Measurements from ENCODE around the gene ECEL1.
A peak's percentile ranks its signal among the peaks of the same experiment; 100 is the strongest.

ECEL1 gene

GRCh38 chr2:232485757-232486557 lies 1.7 kb downstream of the ECEL1 start:
- peaks cover 0 to 80% (median 51%) of the 10 kb centered on the region in 11 experiments; a peak in 18 of 22 replicates for H4K20me1 ChIP-seq
- peak overlapping the region in 6 of 10 experiments; percentile 8 to 71 (median 27); a peak in 6 of 20 replicates for H3K4me3 ChIP-seq
- H3K9ac ChIP-seq = no peak overlapping the region
- peaks cover 62 to 90% (median 74%) of the 10 kb centered on the region in 11 experiments for H3K27me3 ChIP-seq
- peak overlapping the region; percentile 11 to 55 (median 40); a peak in 19 of 22 replicates for H3K4me2 ChIP-seq
- H3K36me3 ChIP-seq = no peaks in the 10 kb centered on the region
- H3K9me3 ChIP-seq (replicated peaks in 1 of 11) = peaks cover 0 to 13% (median 8%) of the 10 kb centered on the region in 11 experiments; a peak in 11 of 22 replicates
- no peak overlapping the region for H3K27ac ChIP-seq
- H3K4me1 ChIP-seq = peaks cover 6 to 26% (median 20%) of the 10 kb centered on the region in 10 experiments; a peak in 15 of 20 replicates
- no peak for TF ChIP-seq Cebpa-rat (IDR thresholded peaks at IDR 0.05)

DNA sequence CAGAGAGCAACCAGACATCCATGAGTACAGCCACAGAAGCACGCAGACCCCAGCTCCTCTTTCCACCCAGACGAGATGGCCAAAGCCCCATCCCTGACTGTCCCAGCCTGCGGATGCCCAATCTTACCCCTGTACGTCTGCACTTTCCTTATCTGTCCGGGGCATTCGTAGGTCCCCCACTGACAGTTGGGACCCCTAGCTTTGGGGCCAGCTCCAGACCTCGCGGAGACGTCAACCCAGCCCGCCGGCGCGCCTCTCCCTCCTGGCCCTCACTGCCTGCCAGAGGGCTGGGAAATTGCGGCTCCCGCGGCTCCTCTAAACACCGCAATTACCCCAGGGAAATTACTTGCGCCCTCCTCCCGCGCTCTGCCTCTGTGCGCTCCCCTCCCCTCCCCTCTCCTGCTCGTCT lies 2.3 kb downstream of the ECEL1 start:
- Histone ChIP-seq H3K9ac (no peak overlapping the region), H4K20me1 (peaks cover 0 to 84% (median 49%) of the 10 kb centered on the region in 11 experiments; a peak in 18 of 22 replicates), H3K27ac (no peak overlapping the region), H3K9me3 (replicated peaks in 1 of 11) (peaks cover 0 to 13% (median 8%) of the 10 kb centered on the region in 11 experiments; a peak in 11 of 22 replicates), H3K4me1 (peaks cover 6 to 26% (median 20%) of the 10 kb centered on the region in 10 experiments; a peak in 15 of 20 replicates), H3K27me3 (peaks cover 62 to 84% (median 74%) of the 10 kb centered on the region in 11 experiments), H3K4me3 (peak overlapping the region in 5 of 10 experiments; percentile 13 to 71 (median 32); a peak in 6 of 20 replicates), H3K4me2 (peak overlapping the region; percentile 11 to 55 (median 40); a peak in 19 of 22 replicates), H3K36me3 (no peaks in the 10 kb centered on the region)
- TF ChIP-seq Cebpa-rat (IDR thresholded peaks at IDR 0.05) = no peak

DNA sequence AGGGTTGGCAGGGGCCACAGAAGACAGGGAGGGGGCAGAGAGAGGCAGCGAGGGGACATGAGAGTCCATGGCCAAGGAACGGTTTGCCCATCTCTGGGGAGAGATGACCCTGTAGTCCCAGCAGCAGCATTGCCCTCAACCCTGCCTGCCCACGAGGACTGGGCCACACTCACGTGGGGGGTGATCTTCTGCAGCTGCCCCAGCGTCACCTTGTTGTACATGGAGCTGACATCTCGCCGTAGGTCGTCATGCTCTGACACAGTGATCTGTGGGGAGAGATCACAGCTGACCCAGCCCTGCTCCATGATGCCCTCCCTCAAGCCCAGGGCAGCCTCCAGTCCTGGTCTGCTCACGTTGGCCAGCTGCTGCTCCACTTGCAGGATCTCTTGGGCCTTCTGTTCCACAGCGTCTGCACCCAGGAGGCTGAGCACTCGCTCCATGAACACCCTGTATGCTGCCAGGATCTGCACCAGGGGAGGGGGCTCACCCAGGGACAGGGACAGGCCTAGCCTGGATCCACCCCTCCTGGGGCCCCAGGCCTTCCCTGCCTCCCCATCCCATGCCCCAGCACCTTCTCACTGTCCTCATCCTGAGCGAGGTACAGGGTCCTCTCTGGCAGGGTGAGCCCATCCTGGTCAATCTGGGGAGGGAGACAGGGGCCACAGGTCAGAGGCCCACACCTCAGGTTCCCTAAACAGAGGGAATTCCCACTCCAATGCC lies 2.8 kb downstream of the ECEL1 start:
- Histone ChIP-seq H3K4me2 (peak overlapping the region in 2 of 11 experiments; percentile 24 to 43; a peak in 2 of 22 replicates), H3K27me3 (peaks cover 62 to 78% (median 69%) of the 10 kb centered on the region in 11 experiments), H3K27ac (no peak overlapping the region)

DNA sequence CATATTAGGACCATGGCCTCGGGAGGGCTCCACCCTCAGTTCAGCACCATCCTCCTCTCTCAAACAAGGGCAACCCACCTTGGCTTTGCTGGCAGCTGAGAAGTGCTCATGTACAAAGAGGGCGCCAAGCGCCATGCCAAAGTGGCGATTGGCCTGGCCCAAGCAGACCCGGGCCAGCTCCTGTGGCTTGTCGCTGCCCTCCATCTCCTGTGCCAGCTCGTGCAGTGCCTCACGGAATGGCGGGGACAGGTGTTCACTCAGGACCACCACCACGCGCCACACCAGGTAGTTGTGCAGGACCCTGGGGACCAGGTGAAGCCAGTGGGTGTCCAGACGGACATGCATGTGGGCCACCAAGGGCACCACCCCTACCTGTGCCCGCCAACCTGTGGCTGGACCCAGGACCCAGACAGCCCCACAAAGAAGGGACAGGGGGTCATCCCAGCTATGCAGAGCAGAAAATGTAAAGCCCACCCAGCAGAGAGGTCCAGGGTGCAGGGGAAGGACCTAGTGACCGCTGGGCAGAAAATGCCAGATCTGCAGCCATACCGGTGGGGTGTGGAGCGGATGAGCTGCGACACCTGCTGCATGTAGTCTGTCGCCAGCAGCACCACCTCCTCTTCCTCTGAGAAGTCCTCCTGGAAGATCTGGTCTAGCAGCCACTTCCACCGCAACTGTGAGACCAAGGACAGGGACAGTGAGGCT lies 3.6 kb downstream of the ECEL1 start:
- Histone ChIP-seq H3K9me3 (replicated peaks in 1 of 11) (peaks cover 0 to 13% (median 8%) of the 10 kb centered on the region in 11 experiments; a peak in 11 of 22 replicates), H3K4me2 (no peak overlapping the region), H3K27me3 (peaks cover 54 to 71% (median 62%) of the 10 kb centered on the region in 11 experiments), H3K36me3 (no peaks in the 10 kb centered on the region), H3K4me3 (no peak overlapping the region), H3K9ac (no peak overlapping the region), H3K4me1 (peaks cover 6 to 26% (median 20%) of the 10 kb centered on the region in 10 experiments; a peak in 15 of 20 replicates), H3K27ac (no peak overlapping the region), H4K20me1 (peaks cover 0 to 84% (median 46%) of the 10 kb centered on the region in 11 experiments; a peak in 18 of 22 replicates)
- no peak for TF ChIP-seq Cebpa-rat (IDR thresholded peaks at IDR 0.05)

More for the DNA sequence above, 2.8 kb downstream of the ECEL1 start:
- Histone ChIP-seq H3K4me3 (no peak overlapping the region; a peak in 1 of 20 replicates), H3K9ac (no peak overlapping the region), H3K9me3 (replicated peaks in 1 of 11) (peaks cover 0 to 13% (median 8%) of the 10 kb centered on the region in 11 experiments; a peak in 11 of 22 replicates), H3K4me1 (peaks cover 6 to 26% (median 20%) of the 10 kb centered on the region in 10 experiments; a peak in 15 of 20 replicates), H4K20me1 (peaks cover 0 to 84% (median 46%) of the 10 kb centered on the region in 11 experiments; a peak in 18 of 22 replicates), H3K36me3 (no peaks in the 10 kb centered on the region)
- no peak for TF ChIP-seq Cebpa-rat (IDR thresholded peaks at IDR 0.05)

DNA sequence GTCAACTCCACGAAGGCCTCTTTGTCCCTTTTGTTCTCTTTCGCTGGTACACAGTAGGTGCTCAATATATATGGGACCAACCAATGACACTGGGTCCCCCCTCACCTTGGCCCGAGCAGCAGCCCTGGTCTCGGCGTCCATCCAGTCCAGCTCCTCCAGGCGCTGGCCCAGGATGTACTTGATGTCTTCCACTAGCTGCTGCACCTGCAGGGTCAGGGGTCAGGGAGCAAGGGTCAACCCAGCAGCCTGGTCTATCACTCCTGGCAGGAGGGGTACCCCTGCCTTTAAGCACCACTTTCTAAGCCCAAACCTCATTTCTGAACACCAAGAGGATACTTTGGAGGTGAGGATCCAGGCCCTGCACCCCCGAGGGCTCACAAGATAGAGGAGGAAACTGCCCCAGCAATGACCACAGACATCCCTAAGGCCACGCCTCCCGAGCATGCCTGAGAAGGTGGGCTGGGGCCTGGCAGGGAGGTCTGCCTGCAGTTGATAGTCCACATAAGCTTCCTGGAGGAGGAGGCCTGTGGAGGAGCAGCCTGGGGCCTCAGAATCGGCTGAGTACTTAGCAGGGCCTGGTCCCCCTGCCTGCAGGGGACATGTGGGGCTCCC lies 4.2 kb downstream of the ECEL1 start:
- peaks cover 6 to 26% (median 20%) of the 10 kb centered on the region in 10 experiments; a peak in 15 of 20 replicates for H3K4me1 ChIP-seq
- peaks cover 48 to 64% (median 55%) of the 10 kb centered on the region in 11 experiments for H3K27me3 ChIP-seq

DNA sequence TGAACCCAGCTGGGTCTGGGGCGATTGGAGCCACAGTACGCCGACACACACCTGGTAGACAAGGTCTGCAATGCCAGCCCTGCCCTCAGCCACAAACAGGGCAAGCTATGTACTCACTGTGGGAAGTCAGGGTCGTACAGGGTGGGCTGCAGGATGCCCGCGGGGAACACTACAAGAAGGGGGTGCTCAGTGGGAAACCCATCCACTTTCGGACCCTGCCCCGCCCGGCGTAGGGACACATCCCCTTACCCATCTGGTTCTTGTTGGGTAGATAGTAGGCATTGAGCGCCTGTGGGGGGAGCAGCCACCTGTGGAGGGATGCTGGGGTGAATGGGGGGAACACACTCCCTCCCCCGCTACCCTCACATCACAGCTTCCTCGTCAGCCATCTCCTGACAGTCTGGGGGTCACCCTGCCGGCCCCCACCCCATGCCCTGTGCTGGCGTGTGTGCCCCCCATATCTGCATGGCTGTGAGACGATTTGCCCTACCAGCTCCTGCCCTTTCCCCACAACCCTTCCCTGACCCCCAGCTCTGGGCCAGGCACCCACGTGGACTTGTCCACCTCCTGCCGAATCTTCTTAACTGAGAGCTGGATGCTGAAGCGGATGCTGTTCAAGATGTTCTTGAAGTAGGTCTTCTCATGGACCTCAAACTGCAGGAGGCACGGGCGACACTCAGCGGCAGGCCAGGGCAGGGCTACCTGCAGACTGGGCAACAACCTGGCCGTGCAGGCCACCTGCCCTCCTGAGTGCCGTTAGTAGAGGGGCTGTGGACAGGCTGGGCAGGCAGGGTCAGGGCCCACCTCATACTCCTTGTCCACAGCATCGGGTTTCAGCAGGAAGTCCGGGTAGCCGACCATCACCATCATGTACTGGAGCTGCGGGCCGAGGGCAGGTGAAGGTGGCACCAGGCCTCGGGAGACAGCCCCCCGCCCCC lies 5.1 kb downstream of the ECEL1 start:
- Histone ChIP-seq H4K20me1 (peaks cover 0 to 69% (median 31%) of the 10 kb centered on the region in 11 experiments; a peak in 16 of 22 replicates), H3K9ac (no peak overlapping the region), H3K4me3 (no peak overlapping the region), H3K27me3 (peaks cover 39 to 56% (median 47%) of the 10 kb centered on the region in 11 experiments), H3K27ac (no peak overlapping the region), H3K36me3 (no peaks in the 10 kb centered on the region), H3K4me2 (no peak overlapping the region), H3K9me3 (replicated peaks in 1 of 11) (peaks cover 0 to 13% (median 8%) of the 10 kb centered on the region in 11 experiments; a peak in 11 of 22 replicates), H3K4me1 (peaks cover 6 to 23% (median 18%) of the 10 kb centered on the region in 10 experiments; a peak in 15 of 20 replicates)
- TF ChIP-seq Cebpa-rat (IDR thresholded peaks at IDR 0.05) = no peak

More for the DNA sequence above, 4.2 kb downstream of the ECEL1 start:
- Histone ChIP-seq H3K9ac (no peak overlapping the region), H3K36me3 (no peaks in the 10 kb centered on the region), H3K4me3 (no peak overlapping the region), H3K4me2 (no peak overlapping the region), H3K9me3 (replicated peaks in 1 of 11) (peaks cover 0 to 13% (median 8%) of the 10 kb centered on the region in 11 experiments; a peak in 11 of 22 replicates), H3K27ac (no peak overlapping the region), H4K20me1 (peaks cover 0 to 77% (median 39%) of the 10 kb centered on the region in 11 experiments; a peak in 18 of 22 replicates)
- TF ChIP-seq Cebpa-rat (IDR thresholded peaks at IDR 0.05) = no peak

All from BLaER1 treated with 17β-estradiol and CSF1 and Interleukin-3, amounts not matched to agents 10 nM and 100 nM (cell line).